SK-N-SH (cell line): ENCODE measurements around the gene IGSF3. TPM values are rescaled to one million over a fixed set of nuclear protein-coding genes. Genes with fewer than 3 reads are reported as not detected.

ENCODE experiments used
- CTCF ChIA-PET: fragments of 300-600, 350-600 bp; formaldehyde crosslinking; extraction: SDS; loops from one replicate; lab custom pipeline; 2021; lab: Yijun Ruan, JAX
- POLR2A ChIA-PET: fragments of 350-600 bp; sonication (Branson Sonifier 250); formaldehyde crosslinking; extraction: SDS; loops from one replicate; lab custom pipeline; 2020; ENCODE audit warnings: antibody characterized with exemption, inconsistent platforms; lab: Yijun Ruan, JAX
- DNase-seq: peaks from one replicate; pipeline ENCODE4 v3.0.0; 2012
- H2AFZ ChIP-seq: fragments of 200-600 bp; sonication (generic); 2 replicates; pipeline ENCODE4 v1.8.1; 2016; ENCODE audit warnings: antibody characterized with exemption, mild to moderate bottlenecking, low read depth
- H3F3A ChIP-seq: fragments of 200-600 bp; sonication (generic); replicated peaks from 2 replicates; pipeline ENCODE3; 2016; ENCODE audit warnings: antibody characterized with exemption, mild to moderate bottlenecking; ENCODE audit not compliant: insufficient read depth
- H3K27ac ChIP-seq, 2 experiments: fragments of 200-500 bp in 1 of 2; fragments of 200-600 bp in 1 of 2; sonication (Bioruptor generic) in 1 of 2; sonication (generic), shearing (Covaris generic) in 1 of 2; 2 replicates each; pipeline versions ENCODE4 v1.5.1 to v1.6.1; 2014 to 2016; ENCODE audit warnings: low read depth in 2 of 2, inconsistent platforms in 1 of 2, low read length in 1 of 2, mild to moderate bottlenecking in 1 of 2, mixed read lengths in 1 of 2
- H3K27me3 ChIP-seq: fragments of 200-600 bp; sonication (generic), shearing (Covaris generic); 2 replicates; pipeline ENCODE4 v1.6.1; 2016; ENCODE audit warnings: mixed run types; ENCODE audit not compliant: insufficient read depth
- H3K36me3 ChIP-seq, 2 experiments: fragments of 200-500 bp in 1 of 2; fragments of 200-600 bp in 1 of 2; sonication (Bioruptor generic) in 1 of 2; sonication (generic) in 1 of 2; replicated peaks in 1 of 2; 2 replicates each; pipeline versions ENCODE3 to v1.5.1; 2014 to 2016; ENCODE audit warnings: low read length in 1 of 2, mild to moderate bottlenecking in 1 of 2; ENCODE audit not compliant: insufficient read depth in 2 of 2, control insufficient read depth in 1 of 2
- H3K4me1 ChIP-seq, 2 experiments: fragments of 200-500 bp in 1 of 2; fragments of 200-600 bp in 1 of 2; sonication (Bioruptor generic) in 1 of 2; sonication (generic), shearing (Covaris generic) in 1 of 2; 2 replicates each; pipeline versions ENCODE4 v1.5.1 to v1.6.1; 2014 to 2016; ENCODE audit warnings: low read depth in 1 of 2, low read length in 1 of 2, mixed run types in 1 of 2; ENCODE audit not compliant: insufficient read depth in 2 of 2, control insufficient read depth in 1 of 2
- H3K4me2 ChIP-seq: fragments of 200-600 bp; sonication (generic), shearing (Covaris generic); 2 replicates; pipeline ENCODE4 v1.6.1; 2017; ENCODE audit warnings: mixed run types
- H3K4me3 ChIP-seq, 2 experiments: fragments of 200-500 bp in 1 of 2; fragments of 200-600 bp in 1 of 2; sonication (Bioruptor generic) in 1 of 2; sonication (generic), shearing (Covaris generic) in 1 of 2; 2 replicates each; pipeline versions ENCODE4 v1.5.1 to v1.8.1; 2014 to 2016; ENCODE audit warnings: low read depth in 2 of 2, inconsistent platforms in 1 of 2, low read length in 1 of 2, mild to moderate bottlenecking in 1 of 2, mixed read lengths in 1 of 2, moderate library complexity in 1 of 2
- H3K79me2 ChIP-seq: fragments of 200-600 bp; sonication (generic); 2 replicates; pipeline ENCODE4 v1.8.1; 2017; ENCODE audit warnings: mild to moderate bottlenecking; ENCODE audit not compliant: insufficient read depth
- H3K9ac ChIP-seq: fragments of 200-600 bp; sonication (generic); 2 replicates; pipeline ENCODE4 v1.6.1; 2017; ENCODE audit warnings: mixed run types
- H3K9me2 ChIP-seq: fragments of 200-600 bp; sonication (generic); 2 replicates; pipeline ENCODE4 v1.6.1; 2017; ENCODE audit warnings: mixed run types
- H3K9me3 ChIP-seq: fragments of 200-600 bp; sonication (generic); 2 replicates; pipeline ENCODE4 v1.6.1; 2017; ENCODE audit warnings: mixed run types, mild to moderate bottlenecking, moderate library complexity
- H4K20me1 ChIP-seq: fragments of 200-600 bp; sonication (generic); 2 replicates; pipeline ENCODE4 v1.6.1; 2017; ENCODE audit warnings: mild to moderate bottlenecking, mixed run types; ENCODE audit not compliant: insufficient read depth
- ELF1 ChIP-seq: IDR thresholded peaks from 2 replicates; pipeline ENCODE4 v1.4.0; 2012
- EP300 ChIP-seq, 2 experiments: IDR thresholded peaks; 2 replicates each; pipeline versions ENCODE4 v1.4.0 to v1.6.1; 2012; ENCODE audit warnings: borderline replicate concordance in 1 of 2, low read depth in 1 of 2, low read length in 1 of 2
- EZH2phosphoT487 ChIP-seq: fragments of 200-600 bp; sonication (generic); IDR thresholded peaks from 2 replicates; pipeline ENCODE4 v1.6.1; 2017; ENCODE audit warnings: low read depth, mixed run types, mild to moderate bottlenecking, antibody characterized with exemption, moderate library complexity, borderline replicate concordance
- FOXJ3 ChIP-seq: sonication (generic); formaldehyde crosslinking; IDR thresholded peaks from 2 replicates; pipeline ENCODE4 v1.5.1; 2020; ENCODE audit warnings: mild to moderate bottlenecking, missing genetic modification reagents
- GABPA ChIP-seq: IDR thresholded peaks from 2 replicates; pipeline ENCODE4 v1.4.0; 2012; ENCODE audit warnings: low read depth, mild to moderate bottlenecking
- IRF3 ChIP-seq: fragments of 150-350 bp; IDR thresholded peaks from 2 replicates; pipeline ENCODE4 v1.6.1; 2016; ENCODE audit warnings: mild to moderate bottlenecking, low read depth, low read length
- JUND ChIP-seq: IDR thresholded peaks from 2 replicates; pipeline ENCODE4 v1.4.0; 2012
- MEF2A ChIP-seq: IDR thresholded peaks from 2 replicates; pipeline ENCODE4 v1.4.0; 2012; ENCODE audit warnings: low read depth, borderline replicate concordance
- MXI1 ChIP-seq: IDR thresholded peaks from 2 replicates; pipeline ENCODE4 v1.6.1; 2012; ENCODE audit warnings: mild to moderate bottlenecking, low read depth, low read length, improper control_type of control experiment
- NFIC ChIP-seq: IDR thresholded peaks from 2 replicates; pipeline ENCODE4 v1.4.0; 2012; ENCODE audit warnings: borderline replicate concordance
- RCOR1 ChIP-seq: fragments of 150-350 bp; IDR thresholded peaks from 2 replicates; pipeline ENCODE4 v1.6.1; 2017; ENCODE audit warnings: antibody characterized with exemption, low read length
- RFX5 ChIP-seq: IDR thresholded peaks from 2 replicates; pipeline ENCODE4 v1.6.1; 2012; ENCODE audit warnings: mild to moderate bottlenecking, improper control_type of control experiment, low read length
- RXRA ChIP-seq: IDR thresholded peaks from 2 replicates; pipeline ENCODE4 v1.4.0; 2012; ENCODE audit warnings: low read depth, mild to moderate bottlenecking, borderline replicate concordance
- SMC3 ChIP-seq: IDR thresholded peaks from 2 replicates; pipeline ENCODE4 v1.6.1; 2012; ENCODE audit warnings: low read depth, low read length, improper control_type of control experiment
- YY1 ChIP-seq: IDR thresholded peaks from 2 replicates; pipeline ENCODE4 v1.4.0; 2012; ENCODE audit warnings: low read depth, mild to moderate bottlenecking
- WGBS: methylation state at CpG from one replicate; pipeline ENCODE4 v1.1.6; 2017; ENCODE audit warnings: low lambda C conversion rate; 5-methylcytosine and 5-hydroxymethylcytosine counted together
- polyA plus RNA-seq, 3 experiments: library from polyadenylated mRNA; depleted of rRNA; stranded (reverse); fragments of >200 nt; gene quantifications; 2 replicates each; pipeline ENCODE4 v1.2.3, GENCODE V29; 2012

The IGSF3 gene
- polyA plus RNA-seq (2012; rRNA removed) = 3.0 and 3.6 TPM in 2 replicates
- polyA plus RNA-seq (2012; cell fraction: cytosol; rRNA removed) = 2.0 and 3.8 TPM in 2 replicates
- 1.4 and 1.7 TPM in 2 replicates for polyA plus RNA-seq (2012; cell fraction: nucleus; rRNA removed)

DNA sequence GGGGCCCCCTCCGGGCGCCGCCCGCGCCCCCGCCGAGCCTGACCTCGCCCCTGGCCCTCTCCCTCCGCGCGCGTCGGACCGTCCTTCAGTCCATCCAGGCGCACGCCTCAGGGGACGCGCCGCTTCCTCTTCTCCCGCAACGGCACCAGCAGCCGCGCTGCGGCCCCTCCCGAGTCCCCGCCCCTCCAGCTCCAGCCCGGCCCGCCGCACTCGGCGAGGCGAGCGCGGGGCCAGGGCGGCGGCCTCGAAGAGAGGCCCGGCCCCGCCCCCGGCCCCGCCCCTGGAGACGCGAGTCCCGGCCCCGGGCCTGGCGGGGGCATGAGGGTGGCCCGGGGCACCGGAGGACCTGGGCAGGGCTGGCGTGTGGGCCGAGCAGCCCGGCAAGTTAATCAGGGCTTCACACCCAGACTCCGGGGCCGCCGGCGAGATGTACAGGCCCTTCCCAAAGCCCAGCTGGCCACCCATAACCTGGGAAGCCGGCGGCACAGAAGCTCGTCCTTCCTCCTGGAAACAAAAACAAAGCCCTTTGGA is at the start of gene IGSF3:
IGSF3 (minus strand) TSS at position 159 of the 531 bp plus-strand sequence. CDS start 1,407 bp downstream, outside the sequence.
- 0% methylated on average over 1 of the region's 58 CpGs for WGBS
- ChIA-PET POLR2A (interaction anchor here (0.7 to 1.1 kb wide), 5 partner anchors 12 to 393 kb away, joined by 3 to 5 read pairs (median 3); partner anchors contain the start of gene TTF2), CTCF (interaction anchor here (0.7 to 3.1 kb wide), 8 partner anchors 10 to 400 kb away, joined by 3 to 15 read pairs (median 4); no protein-coding TSS in a partner anchor)

GRCh38 chr1:116717318-116717717 is 49.8 kb upstream of the IGSF3 start:
- H4K20me1 ChIP-seq = no peaks in the 10 kb centered on the region
- no peak for DNase-seq
- ChIA-PET POLR2A (no interaction called here), CTCF (interaction anchor here (0.9 kb wide), 1 partner anchor 14 kb away, joined by 3 read pairs; no protein-coding TSS in a partner anchor)
- no peaks in the 10 kb centered on the region for H3K79me2 ChIP-seq
- H3K4me1 ChIP-seq = no peaks in the 10 kb centered on the region; a peak in 2 of 4 replicates
- H3K9me2 ChIP-seq = no peaks in the 10 kb centered on the region
- no peak overlapping the region for H2AFZ ChIP-seq
- 34% methylated on average over 3 of the region's 3 CpGs for WGBS
- no peak overlapping the region for H3K9ac ChIP-seq
- no peaks in the 10 kb centered on the region for H3K9me3 ChIP-seq
- TF ChIP-seq RFX5 (no peak), YY1 (no peak), IRF3 (no peak), JUND (no peak), FOXJ3 (CRISPR knock-in tag) (no peak), ELF1 (no peak), RXRA (no peak), EP300 (IDR thresholded peaks at IDR 0.05; ENCODE audit: borderline replicate concordance in 1 of 2, low read depth in 1 of 2, low read length in 1 of 2) (no peak), RCOR1 (no peak), MEF2A (no peak), EZH2phosphoT487 (no peak), GABPA (no peak), NFIC (no peak), SMC3 (no peak)
- no peak overlapping the region for H3K4me3 ChIP-seq
- no peak overlapping the region for H3K4me2 ChIP-seq
- no peaks in the 10 kb centered on the region for H3K27me3 ChIP-seq
- H3K27ac ChIP-seq = no peak overlapping the region
- H3F3A ChIP-seq = no peaks in the 10 kb centered on the region
- H3K36me3 ChIP-seq = no peaks in the 10 kb centered on the region

More for the DNA sequence above, at the start of gene IGSF3:
- no peaks in the 10 kb centered on the region for H3K36me3 ChIP-seq
- no peaks in the 10 kb centered on the region for H3K9me3 ChIP-seq
- H3K4me3 ChIP-seq = peak within 1 kb of the TSS; percentile 66 to 73
- H3K4me2 ChIP-seq = peak within 1 kb of the TSS; percentile 93
- no peaks in the 10 kb centered on the region for H3K9me2 ChIP-seq
- peak within 1 kb of the TSS in 1 of 2 experiments; percentile 84; a peak in 2 of 4 replicates for H3K27ac ChIP-seq
- H3F3A ChIP-seq = no peaks in the 10 kb centered on the region
- peak within 1 kb of the TSS; percentile 40; the same call in 1 of the 2 replicates for H3K9ac ChIP-seq
- peak; percentile 56; the same call in 1 of the 2 replicates for TF ChIP-seq MXI1
- TF ChIP-seq RCOR1 = no peak
- peak within 1 kb of the TSS; percentile 97 for H2AFZ ChIP-seq
- H3K27me3 ChIP-seq = peaks cover 17% of the 10 kb centered on the region
- no peaks in the 10 kb centered on the region for H4K20me1 ChIP-seq
- peak; percentile 96 for DNase-seq
- H3K79me2 ChIP-seq = no peaks in the 10 kb centered on the region
- H3K4me1 ChIP-seq = peaks cover 0 to 38% of the 10 kb centered on the region in 2 experiments; a peak in 2 of 4 replicates
